GM10847 (cell line): ENCODE results near the gene ZNF382.

Experiments
- POLR2A ChIP-seq: IDR thresholded peaks from 2 replicates; pipeline ENCODE4 v1.6.1; 2011; ENCODE audit not compliant: insufficient read length; ENCODE audit errors: extremely low read depth

ZNF382 gene

GRCh38 chr19:36605101-36605876 is at the start of gene ZNF382:
Gene ZNF382, plus strand, starts transcription at chr19:36605313. Its CDS starts 4,602 bp downstream, at chr19:36609915.
- peak; percentile 41 for TF ChIP-seq POLR2A

- TF ChIP-seq POLR2A, result no peak
Measured at GRCh38 chr19:36564391-36564790, 40.7 kb upstream of the ZNF382 start.

- no peak for TF ChIP-seq POLR2A
Measured at GRCh38 chr19:36572593-36573019, 32.5 kb upstream of the ZNF382 start.

- TF ChIP-seq POLR2A, result peak; percentile 88
Measured at GRCh38 chr19:36573020-36573894, 31.9 kb upstream of the ZNF382 start, which contains the start of gene ZNF529. Gene ZNF529, minus strand, starts transcription at chr19:36573292. Its CDS starts 946 bp downstream, at chr19:36572346.

GRCh38 chr19:36573895-36574720 is 31.0 kb upstream of the ZNF382 start:
- no peak for TF ChIP-seq POLR2A

- no peak for TF ChIP-seq POLR2A
Measured at GRCh38 chr19:36574741-36575140, 30.4 kb upstream of the ZNF382 start.

GRCh38 chr19:36577271-36577996 is 27.7 kb upstream of the ZNF382 start:
- no peak for TF ChIP-seq POLR2A

- no peak for TF ChIP-seq POLR2A
Measured at GRCh38 chr19:36579255-36579654, 25.9 kb upstream of the ZNF382 start.

- TF ChIP-seq POLR2A, result no peak
Measured at GRCh38 chr19:36604656-36605100, 435 bp upstream of the ZNF382 start.

- no peak for TF ChIP-seq POLR2A
Measured at GRCh38 chr19:36605877-36606478, 865 bp downstream of the ZNF382 start.

- no peak for TF ChIP-seq POLR2A
Measured at GRCh38 chr19:36627057-36627456, 21.9 kb downstream of the ZNF382 start.

- TF ChIP-seq POLR2A, result no peak
Measured at GRCh38 chr19:36635342-36635741, 30.2 kb downstream of the ZNF382 start.

- no peak for TF ChIP-seq POLR2A
Measured at GRCh38 chr19:36638862-36639510, 33.9 kb downstream of the ZNF382 start.
